Liver (tissue), 9 donors: ENCODE results near the gene PDE1C. TPM values are rescaled to one million over a fixed set of nuclear protein-coding genes. Genes with fewer than 3 reads are reported as not detected.

Source experiments
- DNase-seq: peaks from one replicate; pipeline ENCODE4 v3.0.0-alpha.2; 2017; ENCODE audit warnings: low spot score
- H3K27ac ChIP-seq, 2 donors: one replicate each; pipeline ENCODE4 v1.7.0; 2013; ENCODE audit warnings: inconsistent platforms in 2 of 2, low read length in 2 of 2, control low read depth in 1 of 2, low read depth in 1 of 2, mild to moderate bottlenecking in 1 of 2
- H3K27me3 ChIP-seq, 4 donors: one replicate each; pipeline versions ENCODE4 v1.6.1 to v1.7.0; 2013; ENCODE audit warnings: low read length in 3 of 4, inconsistent platforms in 1 of 4, mild to moderate bottlenecking in 1 of 4, moderate library complexity in 1 of 4; ENCODE audit not compliant: control insufficient read depth in 4 of 4, insufficient read depth in 4 of 4
- H3K36me3 ChIP-seq, 4 donors: one replicate each; pipeline versions ENCODE4 v1.6.1 to v1.7.0; 2013; ENCODE audit warnings: low read length in 3 of 4, mild to moderate bottlenecking in 3 of 4, low read depth in 1 of 4, moderate library complexity in 1 of 4; ENCODE audit not compliant: control insufficient read depth in 4 of 4, insufficient read depth in 3 of 4
- H3K4me1 ChIP-seq, 4 donors: one replicate each; pipeline versions ENCODE4 v1.6.1 to v1.7.0; 2013; ENCODE audit warnings: low read length in 3 of 4, mild to moderate bottlenecking in 3 of 4, moderate library complexity in 1 of 4; ENCODE audit not compliant: control insufficient read depth in 4 of 4, insufficient read depth in 4 of 4
- H3K4me3 ChIP-seq, 3 donors: one replicate each; pipeline versions ENCODE4 v1.6.1 to v1.7.0; 2013; ENCODE audit warnings: low read length in 3 of 3, control low read depth in 1 of 3, low read depth in 1 of 3, mild to moderate bottlenecking in 1 of 3
- H3K9ac ChIP-seq, 2 donors: one replicate each; pipeline ENCODE4 v1.7.0; 2013; ENCODE audit warnings: low read length in 2 of 2, mild to moderate bottlenecking in 2 of 2, moderate library complexity in 2 of 2, control low read depth in 1 of 2, low read depth in 1 of 2
- H3K9me3 ChIP-seq, 4 donors: one replicate each; pipeline versions ENCODE4 v1.6.1 to v1.7.0; 2013; ENCODE audit warnings: low read length in 3 of 4; ENCODE audit not compliant: control insufficient read depth in 4 of 4
- ATF3 ChIP-seq: IDR thresholded peaks from 2 replicates; pipeline ENCODE4 v1.6.1; 2016; ENCODE audit warnings: antibody characterized with exemption
- CTCF ChIP-seq: fragments of 150-350 bp; IDR thresholded peaks from 2 replicates; pipeline ENCODE4 v1.5.1; 2017; ENCODE audit warnings: improper control_type of control experiment, low read depth, low read length; ENCODE audit not compliant: missing input control
- EGR1 ChIP-seq, 2 donors: IDR thresholded peaks; 2 replicates each; pipeline ENCODE4 v1.6.1; 2016 to 2018; ENCODE audit warnings: antibody characterized with exemption in 2 of 2, low read depth in 2 of 2
- FOXA1 ChIP-seq: IDR thresholded peaks from 2 replicates; pipeline ENCODE4 v1.6.1; 2016; ENCODE audit warnings: antibody characterized with exemption
- FOXA2 ChIP-seq: IDR thresholded peaks from 2 replicates; pipeline ENCODE4 v1.6.1; 2016; ENCODE audit warnings: antibody characterized with exemption
- GABPA ChIP-seq, 2 donors: IDR thresholded peaks in 1 of 2; conservative IDR thresholded peaks in 1 of 2; 2 replicates each; pipeline ENCODE4 v1.6.1; 2016; ENCODE audit warnings: antibody characterized with exemption in 2 of 2, mild to moderate bottlenecking in 1 of 2, moderate library complexity in 1 of 2
- HNF4G ChIP-seq: IDR thresholded peaks from 2 replicates; pipeline ENCODE4 v1.6.1; 2016; ENCODE audit warnings: antibody characterized with exemption
- JUND ChIP-seq, 2 donors: IDR thresholded peaks; 2 replicates each; pipeline ENCODE4 v1.6.1; 2016; ENCODE audit warnings: antibody characterized with exemption in 2 of 2
- MAX ChIP-seq: IDR thresholded peaks from 2 replicates; pipeline ENCODE4 v1.6.1; 2016; ENCODE audit warnings: antibody characterized with exemption
- NR2F2 ChIP-seq: IDR thresholded peaks from 2 replicates; pipeline ENCODE4 v1.6.1; 2016; ENCODE audit warnings: antibody characterized with exemption
- RAD21 ChIP-seq, 2 donors: IDR thresholded peaks; 2 replicates each; pipeline ENCODE4 v1.6.1; 2016; ENCODE audit warnings: antibody characterized with exemption in 2 of 2, mild to moderate bottlenecking in 2 of 2
- REST ChIP-seq: IDR thresholded peaks from 2 replicates; pipeline ENCODE4 v1.6.1; 2016; ENCODE audit warnings: antibody characterized with exemption, mild to moderate bottlenecking
- RXRA ChIP-seq, 2 donors: IDR thresholded peaks; 2 replicates each; pipeline ENCODE4 v1.6.1; 2017 to 2018; ENCODE audit warnings: antibody characterized with exemption in 2 of 2, mild to moderate bottlenecking in 1 of 2
- SP1 ChIP-seq: IDR thresholded peaks from 2 replicates; pipeline ENCODE4 v1.6.1; 2018; ENCODE audit warnings: antibody characterized with exemption, mild to moderate bottlenecking
- TAF1 ChIP-seq: conservative IDR thresholded peaks from 2 replicates; pipeline ENCODE4 v1.6.1; 2016; ENCODE audit warnings: antibody characterized with exemption, mild to moderate bottlenecking
- YY1 ChIP-seq: IDR thresholded peaks from 2 replicates; pipeline ENCODE4 v1.6.1; 2016; ENCODE audit warnings: antibody characterized with exemption, mild to moderate bottlenecking
- ZBTB33 ChIP-seq: IDR thresholded peaks from 2 replicates; pipeline ENCODE4 v1.6.1; 2016; ENCODE audit warnings: antibody characterized with exemption
- WGBS: extraction: QIAGEN DNeasy Blood & Tissue Kit; methylation state at CpG from one replicate; pipeline ENCODE4 v1.1.7; 2013; 5-methylcytosine and 5-hydroxymethylcytosine counted together
- polyA plus RNA-seq, 2 donors: library from polyadenylated mRNA; stranded (reverse) in 1 of 2; unstranded in 1 of 2; fragments of 200-250 nt in 1 of 2; fragments of >200 nt in 1 of 2; fragmentation: Nextera tagmentation in 1 of 2; extraction: Ambion mirVana in 1 of 2; gene quantifications; one replicate each; pipeline versions ENCODE4 v1.2.1 to v1.2.3, GENCODE V29; 2013 to 2015
- total RNA-seq, 2 donors: library from RNA; depleted of rRNA; stranded (reverse); fragments of >200 nt; gene quantifications; one replicate each; pipeline ENCODE4 v1.2.3, GENCODE V29; 2014
- donor health status: healthy.
- donor health status: healthy.
- donor health status: healthy.
- donor health status: healthy.
- donor health status: healthy.

Gene PDE1C
- total and polyA plus RNA-seq, 4 donors = 0.05 to 0.92 (median 0.47) TPM; not detected in 1

GRCh38 chr7:31954500-31954899 is 115.7 kb downstream of the PDE1C start:
- Histone ChIP-seq H3K27ac (no peak overlapping the region), H3K27me3 (no peaks in the 10 kb centered on the region), H3K9me3 (no peaks in the 10 kb centered on the region), H3K4me3 (no peak overlapping the region), H3K36me3 (no peaks in the 10 kb centered on the region), H3K4me1 (no peaks in the 10 kb centered on the region), H3K9ac (no peak overlapping the region)
- no peak for TF ChIP-seq REST
- no peak for TF ChIP-seq RXRA (IDR thresholded peaks at IDR 0.05)
- TF ChIP-seq RAD21 (IDR thresholded peaks at IDR 0.05) = no peak
- no peak for TF ChIP-seq NR2F2
- TF ChIP-seq SP1 = no peak
- no peak for TF ChIP-seq TAF1
- no peak for TF ChIP-seq ZBTB33
- TF ChIP-seq ATF3 = no peak
- TF ChIP-seq EGR1 (IDR thresholded peaks at IDR 0.05; ENCODE audit: low read depth in 2 of 2) = no peak
- TF ChIP-seq FOXA2 = no peak
- no peak for TF ChIP-seq HNF4G
- no peak for TF ChIP-seq FOXA1
- no peak for TF ChIP-seq JUND (IDR thresholded peaks at IDR 0.05)
- no peak for TF ChIP-seq GABPA (IDR thresholded peaks at IDR 0.05 in 1 of 2, conservative IDR thresholded peaks at IDR 0.05 in 1 of 2)
- TF ChIP-seq CTCF = no peak
- TF ChIP-seq MAX = no peak
- WGBS = 88% methylated on average over 2 of the region's 2 CpGs
- DNase-seq = no peak

- Histone ChIP-seq H3K4me1 (no peaks in the 10 kb centered on the region), H3K9ac (no peak overlapping the region), H3K27ac (no peak overlapping the region), H3K4me3 (no peak overlapping the region), H3K27me3 (no peaks in the 10 kb centered on the region), H3K9me3 (no peaks in the 10 kb centered on the region), H3K36me3 (no peaks in the 10 kb centered on the region)
- WGBS = 84% methylated on average over 2 of the region's 2 CpGs
- no peak for DNase-seq
- TF ChIP-seq ZBTB33 = no peak
- no peak for TF ChIP-seq JUND (IDR thresholded peaks at IDR 0.05)
- TF ChIP-seq YY1 = no peak
- TF ChIP-seq SP1 = no peak
- TF ChIP-seq TAF1 = no peak
- TF ChIP-seq ATF3 = no peak
- TF ChIP-seq FOXA2 = no peak
- TF ChIP-seq HNF4G = no peak
- no peak for TF ChIP-seq NR2F2
- no peak for TF ChIP-seq FOXA1
- TF ChIP-seq EGR1 (IDR thresholded peaks at IDR 0.05; ENCODE audit: low read depth in 2 of 2) = no peak
- no peak for TF ChIP-seq RAD21 (IDR thresholded peaks at IDR 0.05)
- no peak for TF ChIP-seq GABPA (IDR thresholded peaks at IDR 0.05 in 1 of 2, conservative IDR thresholded peaks at IDR 0.05 in 1 of 2)
- no peak for TF ChIP-seq REST
Measured at GRCh38 chr7:31953432-31953831, 116.8 kb downstream of the PDE1C start.
